ENCODE data around the gene VPS9D1.
"Not testable (repeated sequence)": the region's sequence is repeated elsewhere in the genome, so short reads cannot be mapped to it uniquely, and the experiment has no call there.

The VPS9D1 gene

GRCh38 chr16:89691986-89692569 lies 28.6 kb downstream of the VPS9D1 start:
- DNase-seq = no peak

GRCh38 chr16:89691231-89691985 lies 29.3 kb downstream of the VPS9D1 start:
- no peak for DNase-seq

- no peak for DNase-seq
Measured at GRCh38 chr16:89690392-89690901, 30.3 kb downstream of the VPS9D1 start.

GRCh38 chr16:89689621-89690020 lies 31.1 kb downstream of the VPS9D1 start:
- not testable (repeated sequence) for DNase-seq

GRCh38 chr16:89689142-89689541 lies 31.6 kb downstream of the VPS9D1 start:
- DNase-seq = no peak

GRCh38 chr16:89688395-89688794 lies 32.3 kb downstream of the VPS9D1 start:
- no peak for DNase-seq

- DNase-seq = peak in 1 of 2 experiments; percentile 78
Measured at GRCh38 chr16:89687092-89687940, 33.4 kb downstream of the VPS9D1 start.

GRCh38 chr16:89686520-89687091 lies 34.1 kb downstream of the VPS9D1 start, which contains the start of gene CDK10:
Gene CDK10 (plus strand): TSS chr16:89686689. CDS start chr16:89686711, 22 bp downstream.
- DNase-seq = peak; percentile 80 to 84

GRCh38 chr16:89685916-89686315 lies 34.8 kb downstream of the VPS9D1 start:
- DNase-seq = no peak

GRCh38 chr16:89678258-89678657 lies 42.4 kb downstream of the VPS9D1 start:
- no peak for DNase-seq

GRCh38 chr16:89672177-89672941 lies 48.3 kb downstream of the VPS9D1 start:
- DNase-seq = no peak

GRCh38 chr16:89671565-89671964 lies 49.1 kb downstream of the VPS9D1 start:
- not testable (repeated sequence) for DNase-seq

- no peak for DNase-seq
Measured at GRCh38 chr16:89670496-89671431, 49.9 kb downstream of the VPS9D1 start.

- no peak for DNase-seq
Measured at GRCh38 chr16:89669755-89670154, 50.9 kb downstream of the VPS9D1 start.

GRCh38 chr16:89668790-89669158 lies 51.9 kb downstream of the VPS9D1 start:
- no peak for DNase-seq

- DNase-seq = no peak
Measured at GRCh38 chr16:89667633-89668032, 53.1 kb downstream of the VPS9D1 start.

GRCh38 chr16:89667000-89667399 lies 53.7 kb downstream of the VPS9D1 start:
- peak in 1 of 2 experiments; percentile 56 for DNase-seq

- not testable (repeated sequence) for DNase-seq
Measured at GRCh38 chr16:89664238-89664637, 56.5 kb downstream of the VPS9D1 start.

GRCh38 chr16:89661215-89661614 lies 59.5 kb downstream of the VPS9D1 start:
- no peak for DNase-seq

GRCh38 chr16:89660146-89660545 lies 60.6 kb downstream of the VPS9D1 start:
- DNase-seq = no peak
